ENCODE results near the gene C6orf89.
"Not testable (repeated sequence)": the region's sequence is repeated elsewhere in the genome, so short reads cannot be mapped to it uniquely, and the experiment has no call there.

Gene C6orf89

DNA sequence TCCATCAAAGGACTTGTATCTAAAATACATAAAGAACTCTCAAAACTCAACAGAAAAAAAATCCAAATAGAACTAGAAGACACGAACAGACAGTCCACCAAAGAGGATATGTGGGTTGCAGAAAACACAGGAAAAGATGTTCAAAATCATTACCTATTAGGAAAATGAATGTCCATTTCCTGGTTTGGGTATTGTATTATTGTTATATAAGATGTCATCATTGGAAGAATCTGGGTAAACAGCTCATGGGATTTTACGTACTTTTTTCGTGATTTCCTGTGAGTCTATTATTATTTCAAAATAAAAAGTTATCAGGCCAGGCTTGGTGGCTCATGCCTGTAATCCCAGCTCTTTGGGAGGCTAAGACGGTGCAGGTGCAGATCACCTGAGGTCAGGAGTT, 59.5 kb downstream of the C6orf89 start:
- no peak overlapping the region for H3K4me2 ChIP-seq (ENCODE audit: low read depth, low read length)
- no peaks in the 10 kb centered on the region for H3F3A ChIP-seq (ENCODE audit: insufficient read depth, low read length)
- no peak overlapping the region for H2AFZ ChIP-seq (ENCODE audit: low read length)
- H3K9ac ChIP-seq (ENCODE audit: low read length): no peak overlapping the region
- no peaks in the 10 kb centered on the region for H3K79me2 ChIP-seq (ENCODE audit: low read length)
- no peaks in the 10 kb centered on the region for H3K9me2 ChIP-seq (replicated peaks; ENCODE audit: insufficient read depth, low read length)
- H3K27ac ChIP-seq (ENCODE audit: low read length): no peak overlapping the region
- H4K20me1 ChIP-seq (ENCODE audit: insufficient read depth, low read length): no peaks in the 10 kb centered on the region
- no peaks in the 10 kb centered on the region for H3K4me1 ChIP-seq (ENCODE audit: low read length)
- no peaks in the 10 kb centered on the region for H3K27me3 ChIP-seq (replicated peaks; ENCODE audit: insufficient read depth, low read length)
- H3K9me3 ChIP-seq (replicated peaks; ENCODE audit: insufficient read depth, low read length): no peaks in the 10 kb centered on the region
- TF ChIP-seq, protein P1, sequence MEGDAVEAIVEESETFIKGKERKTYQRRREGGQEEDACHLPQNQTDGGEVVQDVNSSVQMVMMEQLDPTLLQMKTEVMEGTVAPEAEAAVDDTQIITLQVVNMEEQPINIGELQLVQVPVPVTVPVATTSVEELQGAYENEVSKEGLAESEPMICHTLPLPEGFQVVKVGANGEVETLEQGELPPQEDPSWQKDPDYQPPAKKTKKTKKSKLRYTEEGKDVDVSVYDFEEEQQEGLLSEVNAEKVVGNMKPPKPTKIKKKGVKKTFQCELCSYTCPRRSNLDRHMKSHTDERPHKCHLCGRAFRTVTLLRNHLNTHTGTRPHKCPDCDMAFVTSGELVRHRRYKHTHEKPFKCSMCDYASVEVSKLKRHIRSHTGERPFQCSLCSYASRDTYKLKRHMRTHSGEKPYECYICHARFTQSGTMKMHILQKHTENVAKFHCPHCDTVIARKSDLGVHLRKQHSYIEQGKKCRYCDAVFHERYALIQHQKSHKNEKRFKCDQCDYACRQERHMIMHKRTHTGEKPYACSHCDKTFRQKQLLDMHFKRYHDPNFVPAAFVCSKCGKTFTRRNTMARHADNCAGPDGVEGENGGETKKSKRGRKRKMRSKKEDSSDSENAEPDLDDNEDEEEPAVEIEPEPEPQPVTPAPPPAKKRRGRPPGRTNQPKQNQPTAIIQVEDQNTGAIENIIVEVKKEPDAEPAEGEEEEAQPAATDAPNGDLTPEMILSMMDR (IDR thresholded peaks at IDR 0.05; ENCODE audit: low read length): no peak
- TF ChIP-seq EZH2phosphoT487 (IDR thresholded peaks at IDR 0.05; ENCODE audit: low read length): no peak
- TF ChIP-seq EZH2 (optimal IDR thresholded peaks at IDR 0.05; ENCODE audit: low read depth, low read length): no peak
- no peak for DNase-seq
- H3K4me3 ChIP-seq (ENCODE audit: low read length): no peak overlapping the region
- H3K36me3 ChIP-seq (replicated peaks; ENCODE audit: insufficient read depth, low read length): no peaks in the 10 kb centered on the region

- Histone ChIP-seq H3K27ac (ENCODE audit: low read length) (no peak overlapping the region), H3K9me2 (replicated peaks; ENCODE audit: insufficient read depth, low read length) (no peaks in the 10 kb centered on the region), H3K27me3 (replicated peaks; ENCODE audit: insufficient read depth, low read length) (no peaks in the 10 kb centered on the region), H3K36me3 (replicated peaks; ENCODE audit: insufficient read depth, low read length) (no peaks in the 10 kb centered on the region), H2AFZ (ENCODE audit: low read length) (no peak overlapping the region), H3K79me2 (ENCODE audit: low read length) (no peaks in the 10 kb centered on the region), H3K4me2 (ENCODE audit: low read depth, low read length) (no peak overlapping the region), H3K9ac (ENCODE audit: low read length) (no peak overlapping the region), H3K9me3 (replicated peaks; ENCODE audit: insufficient read depth, low read length) (no peaks in the 10 kb centered on the region), H3F3A (ENCODE audit: insufficient read depth, low read length) (no peaks in the 10 kb centered on the region), H3K4me1 (ENCODE audit: low read length) (no peaks in the 10 kb centered on the region), H4K20me1 (ENCODE audit: insufficient read depth, low read length) (no peaks in the 10 kb centered on the region), H3K4me3 (ENCODE audit: low read length) (no peak overlapping the region)
- DNase-seq: no peak
- TF ChIP-seq EZH2 (optimal IDR thresholded peaks at IDR 0.05; ENCODE audit: low read depth, low read length) (no peak), EZH2phosphoT487 (IDR thresholded peaks at IDR 0.05; ENCODE audit: low read length) (no peak)
- TF ChIP-seq, protein P1 (IDR thresholded peaks at IDR 0.05; ENCODE audit: low read length): no peak
Measured at GRCh38 chr6:36946526-36946925, 60.8 kb downstream of the C6orf89 start.

GRCh38 chr6:36947570-36948351, 62.0 kb downstream of the C6orf89 start:
- DNase-seq: no peak
- Histone ChIP-seq H4K20me1 (ENCODE audit: insufficient read depth, low read length) (no peaks in the 10 kb centered on the region), H3K27ac (ENCODE audit: low read length) (no peak overlapping the region), H3K4me1 (ENCODE audit: low read length) (no peaks in the 10 kb centered on the region), H3K27me3 (replicated peaks; ENCODE audit: insufficient read depth, low read length) (no peaks in the 10 kb centered on the region), H3F3A (ENCODE audit: insufficient read depth, low read length) (no peaks in the 10 kb centered on the region), H3K79me2 (ENCODE audit: low read length) (no peaks in the 10 kb centered on the region), H3K36me3 (replicated peaks; ENCODE audit: insufficient read depth, low read length) (no peaks in the 10 kb centered on the region), H3K9me3 (replicated peaks; ENCODE audit: insufficient read depth, low read length) (no peaks in the 10 kb centered on the region), H2AFZ (ENCODE audit: low read length) (no peak overlapping the region), H3K9me2 (replicated peaks; ENCODE audit: insufficient read depth, low read length) (no peaks in the 10 kb centered on the region), H3K4me2 (ENCODE audit: low read depth, low read length) (no peak overlapping the region), H3K4me3 (ENCODE audit: low read length) (no peak overlapping the region), H3K9ac (ENCODE audit: low read length) (no peak overlapping the region)
- TF ChIP-seq EZH2phosphoT487 (IDR thresholded peaks at IDR 0.05; ENCODE audit: low read length) (no peak), EZH2 (optimal IDR thresholded peaks at IDR 0.05; ENCODE audit: low read depth, low read length) (no peak)
- TF ChIP-seq, protein P1 (IDR thresholded peaks at IDR 0.05; ENCODE audit: low read length): no peak

DNA sequence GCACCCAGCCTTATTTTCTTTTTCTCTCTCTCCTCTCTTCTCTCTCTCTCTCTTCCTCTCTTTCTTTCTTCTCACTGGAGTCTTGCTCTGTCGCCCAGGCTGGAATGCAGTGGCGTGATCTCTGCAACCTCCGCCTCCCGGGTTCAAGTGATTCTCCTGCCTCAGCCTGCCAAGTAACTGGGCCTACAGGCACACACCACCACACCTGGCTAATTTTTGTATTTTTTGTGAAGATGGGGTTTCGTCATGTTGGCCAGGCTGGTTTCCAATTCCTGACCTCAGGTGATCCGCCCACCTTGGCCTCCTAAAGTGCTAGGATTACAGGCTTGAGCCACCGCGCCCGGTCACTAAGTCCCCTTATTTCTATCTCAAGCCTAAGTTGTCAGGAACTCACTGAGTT, 63.3 kb downstream of the C6orf89 start:
- not testable (repeated sequence) for H3K4me1 ChIP-seq (ENCODE audit: low read length); H2AFZ ChIP-seq (ENCODE audit: low read length); H3K9ac ChIP-seq (ENCODE audit: low read length); H4K20me1 ChIP-seq (ENCODE audit: insufficient read depth, low read length); H3K27me3 ChIP-seq (replicated peaks; ENCODE audit: insufficient read depth, low read length); DNase-seq; H3K4me3 ChIP-seq (ENCODE audit: low read length); H3K9me2 ChIP-seq (replicated peaks; ENCODE audit: insufficient read depth, low read length); H3F3A ChIP-seq (ENCODE audit: insufficient read depth, low read length); H3K4me2 ChIP-seq (ENCODE audit: low read depth, low read length); H3K79me2 ChIP-seq (ENCODE audit: low read length); H3K9me3 ChIP-seq (replicated peaks; ENCODE audit: insufficient read depth, low read length); H3K27ac ChIP-seq (ENCODE audit: low read length); H3K36me3 ChIP-seq (replicated peaks; ENCODE audit: insufficient read depth, low read length)
